Hypothalamus (tissue), 51 donors: ENCODE measurements around the gene TMBIM6.
A peak's percentile ranks its signal among the peaks of the same experiment; 100 is the strongest.

Experiments used
- DNase-seq, 51 donors: peaks; one replicate each; lab custom pipeline; 2025; lab: John Stamatoyannopoulos, UW

TMBIM6 gene

GRCh38 chr12:49811136-49811535, 69.8 kb downstream of the TMBIM6 start:
- DNase-seq, result peak in 1 of 51 donors; percentile 12

DNA sequence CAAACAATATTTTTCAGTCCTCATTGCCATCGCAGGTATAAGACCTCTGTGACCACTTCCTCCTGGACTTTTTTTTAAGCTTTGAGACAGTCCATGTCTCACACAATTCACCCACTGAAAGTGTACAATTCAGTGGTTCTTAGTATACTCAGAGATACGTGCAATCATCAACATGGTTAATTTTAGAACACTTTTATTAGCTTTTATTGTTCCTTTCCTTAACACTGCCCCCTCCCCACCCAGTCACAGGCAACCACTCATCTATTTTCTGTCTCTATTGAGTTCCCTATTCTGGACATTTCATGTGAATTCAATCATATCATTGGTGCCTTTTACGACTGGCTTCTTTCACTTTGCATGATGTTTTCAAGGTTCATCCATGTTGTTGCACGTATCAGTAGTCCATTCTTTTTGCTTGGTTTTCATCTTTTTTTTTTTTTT, 70.6 kb downstream of the TMBIM6 start:
- DNase-seq, result no peak

GRCh38 chr12:49813131-49813530, 71.8 kb downstream of the TMBIM6 start:
- no peak for DNase-seq
